HepG2 (cell line): ENCODE measurements around the gene POU2AF3. TPM values are rescaled to one million over a fixed set of nuclear protein-coding genes. Genes with fewer than 3 reads are reported as not detected.

Experiments used
- ARNTL ChIP-seq: sonication (generic); formaldehyde crosslinking; IDR thresholded peaks from 2 replicates; pipeline ENCODE4 v1.4.0; 2020; ENCODE audit warnings: mild to moderate bottlenecking, missing genetic modification reagents
- CREM ChIP-seq, 2 experiments: sonication (generic) in 1 of 2; formaldehyde crosslinking in 1 of 2; IDR thresholded peaks; 2 replicates each; pipeline versions ENCODE4 v1.4.0 to v1.6.1; 2016 to 2020; ENCODE audit warnings: antibody characterized with exemption in 1 of 2, mild to moderate bottlenecking in 1 of 2, missing genetic modification reagents in 1 of 2
- HNRNPK ChIP-seq: fragments of 200-400 bp; formaldehyde crosslinking; IDR thresholded peaks from 2 replicates; pipeline ENCODE4 v1.6.1; 2018; ENCODE audit warnings: low read length, low read depth, moderate library complexity, mild to moderate bottlenecking; ENCODE audit not compliant: poor library complexity, severe bottlenecking
- MEIS2 ChIP-seq: sonication (generic); formaldehyde crosslinking; IDR thresholded peaks from 2 replicates; pipeline ENCODE4 v1.9.0; 2021; ENCODE audit warnings: mild to moderate bottlenecking, missing genetic modification reagents
- NFE2L2 ChIP-seq: fragments of 150-350 bp; IDR thresholded peaks from 2 replicates; pipeline ENCODE4 v1.6.1; 2014; ENCODE audit warnings: low read length
- PHF20 ChIP-seq: sonication (generic); formaldehyde crosslinking; IDR thresholded peaks from 2 replicates; pipeline ENCODE4 v1.5.0; 2020; ENCODE audit warnings: mild to moderate bottlenecking, missing genetic modification reagents
- RFX1 ChIP-seq: fragments of 450-650 bp; IDR thresholded peaks from 2 replicates; pipeline ENCODE4 v1.6.1; 2017
- SRSF9 ChIP-seq: fragments of 200-400 bp; formaldehyde crosslinking; IDR thresholded peaks from 2 replicates; pipeline ENCODE4 v1.6.1; 2018; ENCODE audit warnings: borderline replicate concordance, mild to moderate bottlenecking, low read depth, low read length; ENCODE audit not compliant: insufficient read depth, poor library complexity, severe bottlenecking
- TMF1 ChIP-seq: sonication (generic); formaldehyde crosslinking; IDR thresholded peaks from 2 replicates; pipeline ENCODE4 v1.8.1; 2022; ENCODE audit warnings: low read depth, missing genetic modification reagents
- ZBTB8A ChIP-seq: sonication (generic); formaldehyde crosslinking; IDR thresholded peaks from 2 replicates; pipeline ENCODE4 v1.4.0; 2020; ENCODE audit warnings: mild to moderate bottlenecking, low read depth, missing genetic modification reagents, borderline replicate concordance
- ZEB1 ChIP-seq: IDR thresholded peaks from 2 replicates; pipeline ENCODE4 v1.6.1; 2012; ENCODE audit warnings: mild to moderate bottlenecking, low read depth, inconsistent platforms; ENCODE audit not compliant: insufficient replicate concordance
- ZNF3 ChIP-seq: IDR thresholded peaks from 2 replicates; pipeline ENCODE4 v1.7.0; 2017; ENCODE audit warnings: inconsistent platforms
- ZNF326 ChIP-seq: sonication (generic); formaldehyde crosslinking; IDR thresholded peaks from 2 replicates; pipeline ENCODE4 v1.4.0; 2020; ENCODE audit warnings: missing genetic modification reagents, borderline replicate concordance
- ZNF543 ChIP-seq: sonication (generic); formaldehyde crosslinking; IDR thresholded peaks from 2 replicates; pipeline ENCODE4 v1.4.0; 2020; ENCODE audit warnings: mild to moderate bottlenecking, missing genetic modification reagents
- ZNF546 ChIP-seq: sonication (generic); formaldehyde crosslinking; conservative IDR thresholded peaks from 2 replicates; pipeline ENCODE4 v1.8.1; 2023; ENCODE audit warnings: mild to moderate bottlenecking, missing genetic modification reagents
- ZNF652 ChIP-seq: IDR thresholded peaks from 2 replicates; pipeline ENCODE4 v1.6.1; 2016; ENCODE audit warnings: low read depth, borderline replicate concordance
- ZZZ3 ChIP-seq: sonication (generic); formaldehyde crosslinking; IDR thresholded peaks from 2 replicates; pipeline ENCODE4 v1.4.0; 2020; ENCODE audit warnings: missing genetic modification reagents, mild to moderate bottlenecking, borderline replicate concordance
- polyA plus RNA-seq, 8 experiments: library from polyadenylated mRNA; depleted of rRNA in 3 of 8; stranded (reverse) in 7 of 8; unstranded in 1 of 8; fragments of >200 nt; fragmentation: Illumina TruSeq in 4 of 8; extraction: Trizol in 4 of 8; gene quantifications; 2 replicates each; pipeline versions ENCODE4 v1.2.1 to v1.2.3, GENCODE V29; 2011 to 2016; ENCODE audit warnings: low read depth in 4 of 8, missing spikeins in 1 of 8, mixed read lengths in 1 of 8; ENCODE audit not compliant: insufficient read depth in 1 of 8
- total RNA-seq, 5 experiments: library from RNA; depleted of rRNA; stranded (reverse); fragments of >200 nt; fragmentation: Illumina TruSeq; extraction: Trizol; gene quantifications; 2 replicates each; pipeline ENCODE4 v1.2.3, GENCODE V29; 2016; ENCODE audit warnings: low read depth in 1 of 5
- TF ChIP-seq, protein P1 (sequence below): sonication (generic); formaldehyde crosslinking; IDR thresholded peaks from 2 replicates; pipeline ENCODE4 v1.4.0; 2020; ENCODE audit warnings: missing genetic modification reagents, mild to moderate bottlenecking, borderline replicate concordance
- TF ChIP-seq, protein P2 (sequence below): sonication (generic); formaldehyde crosslinking; IDR thresholded peaks from 2 replicates; pipeline ENCODE4 v1.5.1; 2020; ENCODE audit warnings: missing genetic modification reagents, mild to moderate bottlenecking, borderline replicate concordance
- TF ChIP-seq, protein P3 (sequence below): sonication (generic); formaldehyde crosslinking; IDR thresholded peaks from 2 replicates; pipeline ENCODE4 v1.5.1; 2020; ENCODE audit warnings: missing genetic modification reagents, mild to moderate bottlenecking, borderline replicate concordance
- TF ChIP-seq, protein P4 (sequence below): sonication (generic); formaldehyde crosslinking; IDR thresholded peaks from 2 replicates; pipeline ENCODE4 v1.4.0; 2020; ENCODE audit warnings: missing genetic modification reagents

Gene POU2AF3
- total and polyA plus RNA-seq, 2 of the 13 experiments (the other 11 are each of a cell fraction or from before 2014, with no cell fraction given) = 7.8 to 71.2 TPM

DNA sequence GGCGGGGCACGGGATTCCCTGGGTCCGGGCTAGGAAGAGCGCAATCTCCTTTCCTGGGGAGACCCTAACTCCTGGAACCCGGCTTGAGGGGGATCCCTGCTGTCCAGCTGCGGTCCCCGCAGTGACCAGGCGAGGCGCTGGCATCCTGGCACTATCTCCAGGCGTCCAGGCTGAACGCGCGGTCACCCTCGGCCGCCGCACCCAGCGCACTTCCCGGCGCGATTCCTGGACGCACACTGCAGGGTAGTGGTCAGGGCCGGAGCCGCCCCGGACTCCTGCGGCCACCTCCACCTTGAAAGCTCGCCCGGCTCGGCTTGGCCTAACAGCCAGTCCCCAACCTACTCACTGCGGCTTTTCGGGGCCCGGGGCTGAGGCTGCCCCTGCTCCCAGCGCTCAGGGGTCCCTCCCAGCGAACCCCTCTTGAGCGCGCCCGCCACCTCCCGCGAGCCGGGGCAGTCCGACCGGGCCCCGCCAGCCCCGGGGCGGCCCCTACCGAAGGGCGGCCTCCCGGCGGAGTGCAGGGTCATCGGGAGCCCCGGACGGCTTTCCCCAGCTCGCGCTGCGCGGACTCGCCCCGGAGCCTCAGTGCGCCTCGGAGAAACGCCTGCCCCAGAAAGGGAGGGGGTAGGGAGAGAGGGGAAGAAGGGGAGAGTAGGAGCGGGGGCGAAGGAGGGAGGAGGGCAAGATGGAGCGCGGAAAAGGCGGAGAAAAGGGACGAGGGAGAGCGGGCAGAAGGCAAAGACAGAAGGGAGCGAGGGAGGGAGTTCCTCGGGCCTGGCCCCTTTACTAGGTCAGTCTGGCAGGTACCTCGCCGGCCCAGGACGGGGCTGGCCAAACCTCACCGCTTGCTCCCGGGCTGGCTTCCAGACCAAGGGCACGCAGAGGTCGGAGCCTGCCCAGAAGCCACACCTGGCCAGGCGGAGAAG, 1.0 kb downstream of the POU2AF3 start (continued):
- no peak for TF ChIP-seq ZNF652 (CRISPR knock-in tag)
- TF ChIP-seq, protein P1, sequence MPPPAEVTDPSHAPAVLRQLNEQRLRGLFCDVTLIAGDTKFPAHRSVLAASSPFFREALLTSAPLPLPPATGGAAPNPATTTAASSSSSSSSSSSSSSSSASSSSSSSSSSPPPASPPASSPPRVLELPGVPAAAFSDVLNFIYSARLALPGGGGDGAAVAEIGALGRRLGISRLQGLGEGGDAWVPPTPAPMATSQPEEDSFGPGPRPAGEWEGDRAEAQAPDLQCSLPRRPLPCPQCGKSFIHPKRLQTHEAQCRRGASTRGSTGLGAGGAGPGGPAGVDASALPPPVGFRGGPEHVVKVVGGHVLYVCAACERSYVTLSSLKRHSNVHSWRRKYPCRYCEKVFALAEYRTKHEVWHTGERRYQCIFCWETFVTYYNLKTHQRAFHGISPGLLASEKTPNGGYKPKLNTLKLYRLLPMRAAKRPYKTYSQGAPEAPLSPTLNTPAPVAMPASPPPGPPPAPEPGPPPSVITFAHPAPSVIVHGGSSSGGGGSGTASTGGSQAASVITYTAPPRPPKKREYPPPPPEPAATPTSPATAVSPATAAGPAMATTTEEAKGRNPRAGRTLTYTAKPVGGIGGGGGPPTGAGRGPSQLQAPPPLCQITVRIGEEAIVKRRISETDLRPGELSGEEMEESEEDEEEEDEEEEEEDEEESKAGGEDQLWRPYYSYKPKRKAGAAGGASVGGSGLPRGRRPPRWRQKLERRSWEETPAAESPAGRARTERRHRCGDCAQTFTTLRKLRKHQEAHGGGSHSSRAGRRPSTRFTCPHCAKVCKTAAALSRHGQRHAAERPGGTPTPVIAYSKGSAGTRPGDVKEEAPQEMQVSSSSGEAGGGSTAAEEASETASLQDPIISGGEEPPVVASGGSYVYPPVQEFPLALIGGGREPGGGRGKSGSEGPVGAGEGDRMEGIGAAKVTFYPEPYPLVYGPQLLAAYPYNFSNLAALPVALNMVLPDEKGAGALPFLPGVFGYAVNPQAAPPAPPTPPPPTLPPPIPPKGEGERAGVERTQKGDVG (CRISPR knock-in tag) = no peak
- no peak for TF ChIP-seq ZNF546 (CRISPR knock-in tag)
- TF ChIP-seq, protein P2, sequence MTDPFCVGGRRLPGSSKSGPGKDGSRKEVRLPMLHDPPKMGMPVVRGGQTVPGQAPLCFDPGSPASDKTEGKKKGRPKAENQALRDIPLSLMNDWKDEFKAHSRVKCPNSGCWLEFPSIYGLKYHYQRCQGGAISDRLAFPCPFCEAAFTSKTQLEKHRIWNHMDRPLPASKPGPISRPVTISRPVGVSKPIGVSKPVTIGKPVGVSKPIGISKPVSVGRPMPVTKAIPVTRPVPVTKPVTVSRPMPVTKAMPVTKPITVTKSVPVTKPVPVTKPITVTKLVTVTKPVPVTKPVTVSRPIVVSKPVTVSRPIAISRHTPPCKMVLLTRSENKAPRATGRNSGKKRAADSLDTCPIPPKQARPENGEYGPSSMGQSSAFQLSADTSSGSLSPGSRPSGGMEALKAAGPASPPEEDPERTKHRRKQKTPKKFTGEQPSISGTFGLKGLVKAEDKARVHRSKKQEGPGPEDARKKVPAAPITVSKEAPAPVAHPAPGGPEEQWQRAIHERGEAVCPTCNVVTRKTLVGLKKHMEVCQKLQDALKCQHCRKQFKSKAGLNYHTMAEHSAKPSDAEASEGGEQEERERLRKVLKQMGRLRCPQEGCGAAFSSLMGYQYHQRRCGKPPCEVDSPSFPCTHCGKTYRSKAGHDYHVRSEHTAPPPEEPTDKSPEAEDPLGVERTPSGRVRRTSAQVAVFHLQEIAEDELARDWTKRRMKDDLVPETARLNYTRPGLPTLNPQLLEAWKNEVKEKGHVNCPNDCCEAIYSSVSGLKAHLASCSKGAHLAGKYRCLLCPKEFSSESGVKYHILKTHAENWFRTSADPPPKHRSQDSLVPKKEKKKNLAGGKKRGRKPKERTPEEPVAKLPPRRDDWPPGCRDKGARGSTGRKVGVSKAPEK = no peak
- TF ChIP-seq ZNF3 (CRISPR knock-in tag) = no peak
- TF ChIP-seq, protein P3, sequence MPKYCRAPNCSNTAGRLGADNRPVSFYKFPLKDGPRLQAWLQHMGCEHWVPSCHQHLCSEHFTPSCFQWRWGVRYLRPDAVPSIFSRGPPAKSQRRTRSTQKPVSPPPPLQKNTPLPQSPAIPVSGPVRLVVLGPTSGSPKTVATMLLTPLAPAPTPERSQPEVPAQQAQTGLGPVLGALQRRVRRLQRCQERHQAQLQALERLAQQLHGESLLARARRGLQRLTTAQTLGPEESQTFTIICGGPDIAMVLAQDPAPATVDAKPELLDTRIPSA = 0 out of 2 replicates have a peak, but pooled peaks have one; percentile 67
- TF ChIP-seq ZBTB8A = 0 out of 2 replicates have a peak, but pooled peaks have one; percentile 10
- TF ChIP-seq MEIS2 (CRISPR knock-in tag) = no peak
- TF ChIP-seq ZNF326 (CRISPR knock-in tag) = no peak
- no peak for TF ChIP-seq RFX1
- no peak for TF ChIP-seq PHF20
- TF ChIP-seq NFE2L2 = no peak
- TF ChIP-seq ZEB1 = no peak
- TF ChIP-seq ZNF543 = no peak; the same call in 1 of the 2 replicates
- no peak for TF ChIP-seq CREM (IDR thresholded peaks at IDR 0.05)
- no peak for TF ChIP-seq CREM (CRISPR knock-in tag; IDR thresholded peaks at IDR 0.05)
- peak; percentile 99 for TF ChIP-seq HNRNPK
- peak; percentile 37 for TF ChIP-seq ARNTL
- TF ChIP-seq ZZZ3 (CRISPR knock-in tag) = no peak
- TF ChIP-seq, protein P4, sequence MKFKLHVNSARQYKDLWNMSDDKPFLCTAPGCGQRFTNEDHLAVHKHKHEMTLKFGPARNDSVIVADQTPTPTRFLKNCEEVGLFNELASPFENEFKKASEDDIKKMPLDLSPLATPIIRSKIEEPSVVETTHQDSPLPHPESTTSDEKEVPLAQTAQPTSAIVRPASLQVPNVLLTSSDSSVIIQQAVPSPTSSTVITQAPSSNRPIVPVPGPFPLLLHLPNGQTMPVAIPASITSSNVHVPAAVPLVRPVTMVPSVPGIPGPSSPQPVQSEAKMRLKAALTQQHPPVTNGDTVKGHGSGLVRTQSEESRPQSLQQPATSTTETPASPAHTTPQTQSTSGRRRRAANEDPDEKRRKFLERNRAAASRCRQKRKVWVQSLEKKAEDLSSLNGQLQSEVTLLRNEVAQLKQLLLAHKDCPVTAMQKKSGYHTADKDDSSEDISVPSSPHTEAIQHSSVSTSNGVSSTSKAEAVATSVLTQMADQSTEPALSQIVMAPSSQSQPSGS (CRISPR knock-in tag) = no peak
- no peak for TF ChIP-seq TMF1 (CRISPR knock-in tag)
- no peak for TF ChIP-seq SRSF9
